OCI-LY1 (cell line): ENCODE data around the gene LMX1A.

Experiments used
- H2AFZ ChIP-seq: fragments of 200-600 bp; sonication (generic), shearing (Covaris generic); 2 replicates; pipeline ENCODE4 v1.6.0; 2014; ENCODE audit warnings: antibody characterized with exemption, mild to moderate bottlenecking, low read length
- H3F3A ChIP-seq: fragments of 200-600 bp; sonication (generic), shearing (Covaris generic); 2 replicates; pipeline ENCODE4 v1.6.0; 2014; ENCODE audit warnings: mild to moderate bottlenecking, antibody characterized with exemption, low read length, moderate library complexity; ENCODE audit not compliant: insufficient read depth
- H3K27ac ChIP-seq: fragments of 200-600 bp; sonication (generic); 2 replicates; pipeline ENCODE4 v1.5.1; 2014; ENCODE audit warnings: low read length, mixed run types, mild to moderate bottlenecking, low read depth; ENCODE audit not compliant: poor library complexity, severe bottlenecking
- H3K27me3 ChIP-seq: fragments of 200-600 bp; sonication (generic); 2 replicates; pipeline ENCODE4 v1.6.0; 2014; ENCODE audit warnings: antibody characterized with exemption, mild to moderate bottlenecking, low read length, moderate library complexity; ENCODE audit not compliant: insufficient read depth
- H3K36me3 ChIP-seq: fragments of 200-600 bp; sonication (generic); 2 replicates; pipeline ENCODE4 v1.6.1; 2014; ENCODE audit warnings: mild to moderate bottlenecking, antibody characterized with exemption, low read length, moderate library complexity, mixed read lengths; ENCODE audit not compliant: insufficient read depth
- H3K4me1 ChIP-seq: fragments of 200-600 bp; sonication (generic); 2 replicates; pipeline ENCODE4 v1.5.1; 2014; ENCODE audit warnings: mild to moderate bottlenecking, low read length, moderate library complexity; ENCODE audit not compliant: insufficient read depth, severe bottlenecking
- H3K4me2 ChIP-seq: fragments of 200-600 bp; sonication (generic), shearing (Covaris generic); 2 replicates; pipeline ENCODE4 v1.6.1; 2014; ENCODE audit warnings: low read length
- H3K4me3 ChIP-seq: fragments of 200-600 bp; sonication (generic); 2 replicates; pipeline ENCODE4 v1.5.1; 2014; ENCODE audit warnings: low read length, low read depth, mild to moderate bottlenecking, mixed read lengths; ENCODE audit not compliant: poor library complexity, severe bottlenecking
- H3K79me2 ChIP-seq: fragments of 200-600 bp; shearing (Covaris generic); 2 replicates; pipeline ENCODE4 v1.6.1; 2016; ENCODE audit warnings: mixed run types, low read length, mixed read lengths; ENCODE audit not compliant: insufficient read depth
- H3K9ac ChIP-seq: fragments of 200-600 bp; sonication (generic), shearing (Covaris generic); 2 replicates; pipeline ENCODE4 v1.6.1; 2014; ENCODE audit warnings: mild to moderate bottlenecking, low read length, mixed read lengths
- H3K9me2 ChIP-seq: fragments of 200-600 bp; sonication (generic), shearing (Covaris generic); 2 replicates; pipeline ENCODE4 v1.6.1; 2014; ENCODE audit warnings: low read depth, mild to moderate bottlenecking, low read length, mixed read lengths
- H3K9me3 ChIP-seq: fragments of 200-600 bp; shearing (Covaris generic); 2 replicates; pipeline ENCODE4 v1.6.1; 2014; ENCODE audit warnings: low read length, mixed read lengths
- H4K20me1 ChIP-seq: fragments of 200-600 bp; sonication (generic), shearing (Covaris generic); 2 replicates; pipeline ENCODE4 v1.6.0; 2016; ENCODE audit warnings: mild to moderate bottlenecking, low read length; ENCODE audit not compliant: insufficient read depth
- CTCF ChIP-seq: fragments of 200-600 bp; sonication (generic), shearing (Covaris generic); IDR thresholded peaks from 2 replicates; pipeline ENCODE4 v1.5.1; 2017; ENCODE audit warnings: mild to moderate bottlenecking, antibody characterized with exemption, low read length, moderate library complexity, mixed read lengths
- EZH2 ChIP-seq: fragments of 200-600 bp; sonication (generic), shearing (Covaris generic); IDR thresholded peaks from 2 replicates; pipeline ENCODE4 v1.8.0; 2017; ENCODE audit warnings: borderline replicate concordance, mixed run types, mild to moderate bottlenecking, antibody characterized with exemption, low read length, moderate library complexity, mixed read lengths

LMX1A gene

GRCh38 chr1:165313903-165314302 lies 42.6 kb downstream of the LMX1A start:
- no peak overlapping the region for H3K4me3 ChIP-seq
- no peaks in the 10 kb centered on the region for H3K27me3 ChIP-seq
- H3K4me1 ChIP-seq, result no peaks in the 10 kb centered on the region
- H3K27ac ChIP-seq, result no peak overlapping the region
- TF ChIP-seq CTCF (no peak), EZH2 (no peak)
- no peaks in the 10 kb centered on the region for H3F3A ChIP-seq
- H3K79me2 ChIP-seq, result no peaks in the 10 kb centered on the region
- H3K9ac ChIP-seq, result no peak overlapping the region
- H3K36me3 ChIP-seq, result no peaks in the 10 kb centered on the region
- H3K9me3 ChIP-seq, result no peaks in the 10 kb centered on the region
- H3K4me2 ChIP-seq, result no peak overlapping the region
- no peaks in the 10 kb centered on the region for H3K9me2 ChIP-seq
- no peak overlapping the region for H2AFZ ChIP-seq
- no peaks in the 10 kb centered on the region for H4K20me1 ChIP-seq

- Histone ChIP-seq H3K27me3 (no peaks in the 10 kb centered on the region), H3K4me2 (no peak overlapping the region), H3K4me3 (no peak overlapping the region), H2AFZ (no peak overlapping the region), H3K79me2 (no peaks in the 10 kb centered on the region), H3K27ac (no peak overlapping the region), H3K9me2 (no peaks in the 10 kb centered on the region), H3K4me1 (no peaks in the 10 kb centered on the region), H4K20me1 (no peaks in the 10 kb centered on the region), H3F3A (no peaks in the 10 kb centered on the region), H3K36me3 (no peaks in the 10 kb centered on the region), H3K9ac (no peak overlapping the region), H3K9me3 (no peaks in the 10 kb centered on the region)
- TF ChIP-seq EZH2 (no peak), CTCF (no peak)
Measured at GRCh38 chr1:165312591-165312990, 43.9 kb downstream of the LMX1A start.

- TF ChIP-seq EZH2, result no peak
- Histone ChIP-seq H2AFZ (no peak overlapping the region), H4K20me1 (no peaks in the 10 kb centered on the region), H3K79me2 (no peaks in the 10 kb centered on the region), H3K4me1 (no peaks in the 10 kb centered on the region), H3K9me3 (no peaks in the 10 kb centered on the region), H3K27me3 (no peaks in the 10 kb centered on the region), H3K4me2 (no peak overlapping the region), H3K4me3 (no peak overlapping the region), H3K9me2 (no peaks in the 10 kb centered on the region), H3K9ac (no peak overlapping the region), H3F3A (no peaks in the 10 kb centered on the region), H3K36me3 (no peaks in the 10 kb centered on the region), H3K27ac (no peak overlapping the region)
Measured at GRCh38 chr1:165306543-165307434, 49.7 kb downstream of the LMX1A start.
